NCI-H524 treated with DMSO at 0.1 percent for 48 hours (cell line): ENCODE data around the gene CCDC14.
"Not testable (repeated sequence)": the region's sequence is repeated elsewhere in the genome, so short reads cannot be mapped to it uniquely, and the experiment has no call there.

Source experiments
- DNase-seq: peaks from one replicate; lab custom pipeline; 2025; lab: John Stamatoyannopoulos, UW

CCDC14 gene, protein sequence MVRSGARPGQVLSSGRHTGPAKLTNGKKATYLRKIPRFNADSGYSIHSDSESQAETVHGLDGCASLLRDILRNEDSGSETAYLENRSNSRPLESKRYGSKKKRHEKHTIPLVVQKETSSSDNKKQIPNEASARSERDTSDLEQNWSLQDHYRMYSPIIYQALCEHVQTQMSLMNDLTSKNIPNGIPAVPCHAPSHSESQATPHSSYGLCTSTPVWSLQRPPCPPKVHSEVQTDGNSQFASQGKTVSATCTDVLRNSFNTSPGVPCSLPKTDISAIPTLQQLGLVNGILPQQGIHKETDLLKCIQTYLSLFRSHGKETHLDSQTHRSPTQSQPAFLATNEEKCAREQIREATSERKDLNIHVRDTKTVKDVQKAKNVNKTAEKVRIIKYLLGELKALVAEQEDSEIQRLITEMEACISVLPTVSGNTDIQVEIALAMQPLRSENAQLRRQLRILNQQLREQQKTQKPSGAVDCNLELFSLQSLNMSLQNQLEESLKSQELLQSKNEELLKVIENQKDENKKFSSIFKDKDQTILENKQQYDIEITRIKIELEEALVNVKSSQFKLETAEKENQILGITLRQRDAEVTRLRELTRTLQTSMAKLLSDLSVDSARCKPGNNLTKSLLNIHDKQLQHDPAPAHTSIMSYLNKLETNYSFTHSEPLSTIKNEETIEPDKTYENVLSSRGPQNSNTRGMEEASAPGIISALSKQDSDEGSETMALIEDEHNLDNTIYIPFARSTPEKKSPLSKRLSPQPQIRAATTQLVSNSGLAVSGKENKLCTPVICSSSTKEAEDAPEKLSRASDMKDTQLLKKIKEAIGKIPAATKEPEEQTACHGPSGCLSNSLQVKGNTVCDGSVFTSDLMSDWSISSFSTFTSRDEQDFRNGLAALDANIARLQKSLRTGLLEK

DNA sequence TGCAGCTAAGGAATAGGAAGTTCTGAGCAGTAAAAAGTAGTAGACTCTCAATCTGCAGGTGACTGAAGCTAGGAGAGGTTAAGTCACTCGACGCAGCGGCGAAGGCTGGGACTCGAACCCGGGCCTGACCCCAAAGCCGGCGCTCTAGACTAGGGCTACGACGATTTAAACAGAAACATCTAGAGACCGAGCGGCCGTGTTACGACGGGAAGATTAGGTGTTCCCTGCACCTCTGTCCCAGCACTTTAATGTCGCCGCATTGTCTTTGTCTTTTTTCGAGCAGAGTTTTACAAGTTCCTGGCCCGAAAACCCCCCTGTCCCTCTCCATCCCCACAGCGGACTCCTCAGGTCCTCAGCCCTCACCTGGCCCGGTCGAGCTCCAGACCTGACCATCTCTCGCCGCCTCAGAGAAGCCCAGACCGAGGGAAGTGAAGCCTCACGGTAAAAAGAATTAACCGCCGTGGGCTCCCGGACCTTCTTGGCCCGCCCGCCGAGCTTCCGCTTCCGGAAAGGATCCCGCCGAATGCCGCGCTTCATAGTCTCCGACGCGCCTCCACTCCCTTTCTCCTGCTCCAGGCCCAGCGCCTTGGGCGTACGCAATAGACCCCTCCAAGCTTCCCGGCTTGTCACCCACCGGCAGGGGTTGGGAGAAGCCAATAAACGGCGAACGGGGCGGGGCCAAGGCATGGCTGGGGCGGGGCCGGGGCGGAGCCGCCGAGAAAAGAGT is at the start of gene CCDC14:
TSS of gene CCDC14 (minus strand) at position 449 of the 727 bp plus-strand sequence. CDS start at position 393, 56 bp downstream.
- DNase-seq: peak; percentile 96

DNA sequence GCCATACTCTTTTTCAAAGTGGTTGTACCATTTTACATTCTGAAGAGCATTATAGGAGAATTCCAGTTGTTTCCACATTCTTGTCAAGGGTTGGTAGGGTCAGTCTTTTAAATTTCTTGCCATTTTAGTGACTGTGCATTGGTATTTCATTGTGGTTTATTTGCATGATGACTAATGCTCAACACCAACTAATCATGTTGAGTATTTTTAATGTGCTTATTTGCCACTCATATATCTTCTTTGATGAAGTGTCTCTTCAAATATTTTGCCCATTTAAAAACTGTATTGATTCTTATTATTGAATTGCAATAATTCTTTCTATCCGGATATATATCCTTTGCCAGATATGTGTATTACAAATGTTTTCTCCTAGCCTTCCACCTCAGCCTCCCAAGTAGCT is 47.3 kb upstream of the CCDC14 start:
- DNase-seq: not testable (repeated sequence)

DNA sequence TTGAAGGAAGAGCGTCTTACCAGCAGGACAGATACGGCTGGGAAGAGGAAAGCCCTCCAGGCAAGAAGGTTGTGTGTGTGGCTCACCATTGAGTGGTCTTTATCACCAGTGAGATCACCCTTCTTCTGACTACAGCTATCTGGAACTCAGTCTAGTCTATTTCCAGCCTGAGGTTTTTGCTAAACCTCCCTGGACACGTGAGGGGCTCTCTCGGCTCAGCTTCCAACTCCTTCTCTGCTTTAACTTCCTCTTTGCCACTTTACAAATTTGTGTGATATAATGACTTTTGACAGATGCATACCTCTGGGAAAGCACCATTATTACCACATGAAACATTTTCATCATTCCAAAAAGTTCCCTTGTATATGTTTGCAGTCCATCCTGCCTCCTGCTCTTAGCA is 46.2 kb upstream of the CCDC14 start:
- DNase-seq: no peak

DNA sequence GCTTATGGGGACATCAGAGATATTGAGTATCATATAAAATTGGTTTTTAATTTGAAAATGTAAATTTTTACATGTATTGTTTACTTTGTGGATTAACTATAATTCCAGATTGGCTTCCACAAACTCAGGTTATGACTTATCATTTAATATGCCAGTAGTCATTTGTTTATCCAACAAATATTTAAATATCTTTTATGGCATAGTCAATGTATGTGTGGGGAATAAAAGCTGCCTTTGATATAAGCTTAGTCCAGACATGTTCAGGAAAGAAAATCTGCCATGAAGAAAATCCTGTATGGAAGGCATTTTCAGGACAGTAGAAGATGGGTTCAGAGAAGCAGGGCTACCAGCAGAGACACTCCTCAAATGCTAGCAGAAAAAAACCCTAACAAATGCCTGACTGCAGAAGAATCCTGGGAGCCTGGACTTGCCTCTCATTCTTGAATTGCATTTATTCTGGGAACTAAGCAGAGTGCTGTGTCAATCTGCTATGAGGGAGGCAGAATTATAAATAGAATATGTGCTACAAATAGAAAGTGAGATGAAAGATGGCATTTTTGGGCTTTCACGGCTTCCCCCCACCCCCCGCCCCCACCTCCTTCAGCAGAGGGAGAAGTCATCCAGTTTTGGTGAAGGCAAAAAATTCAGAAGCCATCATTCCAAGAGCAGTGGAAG is 41.5 kb upstream of the CCDC14 start:
- not testable (repeated sequence) for DNase-seq

DNA sequence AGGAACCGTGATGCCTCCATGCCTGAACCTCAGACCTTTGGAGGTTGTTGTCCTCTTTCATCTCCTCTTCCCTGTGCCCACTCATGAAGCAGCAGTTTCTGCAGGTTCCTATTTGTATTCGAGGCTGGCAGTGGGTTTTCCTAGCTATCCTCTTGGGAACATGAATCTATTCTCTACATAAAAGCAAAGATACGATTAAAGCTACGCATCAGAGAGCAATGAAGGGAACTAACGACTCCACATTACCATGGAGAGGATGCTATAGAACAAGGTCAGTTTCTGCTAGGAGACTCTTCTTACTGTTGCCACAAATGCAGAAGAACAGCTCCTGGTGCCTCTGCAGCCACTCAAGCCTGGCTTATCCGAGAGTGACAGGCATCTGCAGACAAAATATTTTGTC is 40.3 kb upstream of the CCDC14 start:
- not testable (repeated sequence) for DNase-seq

DNA sequence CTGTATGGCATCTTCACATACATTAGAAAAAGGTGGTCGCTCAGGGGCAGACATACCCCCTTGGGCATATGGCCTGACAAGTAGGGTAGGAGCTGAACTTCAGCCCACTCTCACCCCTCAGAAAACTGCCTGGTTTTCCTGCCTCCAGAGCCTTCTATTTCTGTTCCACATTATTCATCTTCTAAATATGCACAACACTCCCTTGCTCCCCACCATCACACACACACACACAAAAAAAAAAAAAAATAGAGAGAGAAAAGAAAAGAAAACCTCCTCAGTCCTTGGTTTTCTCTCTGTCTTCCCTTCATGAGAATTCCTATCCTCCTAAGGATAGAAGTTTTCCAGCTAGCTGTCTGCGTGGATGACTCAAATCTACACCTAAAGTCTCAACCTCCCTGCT is 36.5 kb upstream of the CCDC14 start:
- no peak for DNase-seq

DNA sequence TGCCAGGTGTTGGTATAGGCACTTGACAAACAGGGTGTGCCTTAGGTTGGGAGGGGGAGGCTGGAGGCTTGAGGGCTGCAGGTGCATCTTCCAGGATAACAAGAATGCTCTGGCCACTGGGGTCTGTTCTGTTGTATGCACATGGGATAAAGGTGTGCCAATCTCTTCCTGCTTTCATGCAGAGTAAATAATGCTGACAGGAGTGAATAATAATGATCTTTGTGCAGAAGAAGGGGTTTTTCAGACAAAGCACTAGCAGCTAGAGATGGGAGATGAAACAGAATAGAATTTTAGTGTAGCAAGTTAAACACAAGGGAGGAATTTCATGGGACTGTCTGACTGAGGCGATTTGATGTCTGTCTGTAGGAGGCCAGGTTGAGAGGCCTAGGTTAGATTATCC is 32.8 kb upstream of the CCDC14 start:
- DNase-seq: no peak

GRCh38 chr3:123991730-123992588 is 30.9 kb upstream of the CCDC14 start, which contains the start of gene ROPN1:
Gene ROPN1 (minus strand): TSS chr3:123992124. CDS start chr3:123980481, 11,643 bp downstream.
- DNase-seq: not testable (repeated sequence)

- DNase-seq: no peak
Measured at GRCh38 chr3:123986427-123986826, 25.4 kb upstream of the CCDC14 start.

DNA sequence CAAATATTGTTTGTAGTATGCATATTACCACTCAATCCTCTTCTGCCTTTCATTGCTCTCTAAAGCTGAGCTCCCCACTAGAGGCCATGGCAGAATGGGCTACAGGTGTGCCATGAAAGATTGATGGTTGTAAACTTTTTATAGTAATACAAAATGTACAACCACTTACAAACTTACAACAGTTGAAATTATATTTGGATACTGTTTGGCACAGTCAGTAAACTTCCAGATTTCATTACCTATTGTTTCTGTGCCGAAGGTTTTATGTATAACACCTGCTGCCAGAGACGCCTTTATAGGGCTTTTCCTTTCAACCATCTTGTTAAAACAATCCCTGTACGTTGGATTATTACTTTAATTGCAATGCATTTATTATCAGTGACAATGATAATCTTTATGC is 23.9 kb upstream of the CCDC14 start:
- no peak for DNase-seq

DNA sequence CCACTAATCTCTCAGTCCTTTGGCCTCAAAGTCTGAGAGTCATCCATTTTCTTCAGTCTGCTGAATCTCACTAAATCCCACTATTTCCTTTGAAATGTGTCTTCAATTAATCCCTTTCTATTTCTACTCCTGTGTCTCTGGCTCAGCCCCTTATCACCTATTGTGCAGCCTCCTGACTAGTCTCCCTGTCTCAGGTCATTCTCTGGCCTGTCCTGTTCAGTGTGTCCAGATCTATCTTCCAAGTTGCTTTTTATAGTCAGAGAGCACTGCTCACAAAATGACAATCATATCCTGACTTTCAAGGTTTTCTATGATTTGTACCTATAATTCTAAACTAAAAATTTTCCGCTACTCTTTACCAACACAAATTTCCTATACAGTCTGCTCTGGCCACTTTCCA is 23.3 kb upstream of the CCDC14 start:
- no peak for DNase-seq

- DNase-seq: not testable (repeated sequence)
Measured at GRCh38 chr3:123981317-123981716, 20.3 kb upstream of the CCDC14 start.

- DNase-seq: no peak
Measured at GRCh38 chr3:123980539-123980938, 19.5 kb upstream of the CCDC14 start.

GRCh38 chr3:123979525-123980501 is 18.8 kb upstream of the CCDC14 start:
- DNase-seq: peak; percentile 37

DNA sequence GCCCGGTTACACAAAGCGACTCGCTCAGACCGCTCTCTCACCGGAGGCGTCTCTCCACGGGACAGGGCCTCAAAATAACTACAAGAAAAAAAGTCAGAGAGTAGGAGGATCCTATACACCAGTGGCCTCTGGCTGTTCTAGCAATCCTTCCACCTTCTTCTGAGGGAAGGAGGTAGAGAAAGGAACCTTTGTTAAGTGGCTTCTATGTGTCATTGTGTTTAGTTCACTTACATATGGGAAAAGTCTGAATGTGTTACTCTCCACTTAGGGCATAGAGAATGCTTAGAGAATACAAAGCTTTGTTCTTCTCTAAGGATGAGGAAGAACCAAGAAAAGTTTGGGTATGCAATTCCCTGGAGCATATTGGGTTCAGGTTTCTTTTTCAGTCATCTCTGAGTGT is 15.9 kb upstream of the CCDC14 start:
- not testable (repeated sequence) for DNase-seq

- DNase-seq: not testable (repeated sequence)
Measured at GRCh38 chr3:123976181-123976898, 15.3 kb upstream of the CCDC14 start.

GRCh38 chr3:123975030-123975429 is 14.0 kb upstream of the CCDC14 start:
- DNase-seq: not testable (repeated sequence)

GRCh38 chr3:123971406-123971805 is 10.4 kb upstream of the CCDC14 start:
- no peak for DNase-seq

DNA sequence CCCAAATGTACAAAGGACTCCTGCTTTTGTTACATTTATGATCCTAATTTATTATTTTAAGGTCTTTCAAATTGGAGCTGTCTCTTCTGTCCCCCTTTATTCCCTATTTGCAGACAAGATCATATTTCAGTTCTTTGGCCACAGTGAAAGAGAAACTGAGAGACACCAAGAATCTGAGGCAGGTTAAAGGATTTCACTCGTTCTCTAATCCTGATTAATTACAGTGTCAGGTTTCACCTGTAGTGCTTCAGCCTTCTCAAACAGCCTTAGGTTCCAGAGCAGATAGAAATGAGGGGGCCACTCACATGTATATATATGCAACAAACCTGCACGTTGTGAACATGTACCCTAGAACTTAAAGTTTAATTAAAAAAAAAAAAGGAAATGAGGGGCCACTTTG is 6.2 kb upstream of the CCDC14 start:
- DNase-seq: peak; percentile 61
